NCI-H2029 (cell line): ENCODE measurements around the gene ZBTB18.

ENCODE experiments used
- DNase-seq: peaks from one replicate; lab custom pipeline; 2025; lab: John Stamatoyannopoulos, UW

Gene ZBTB18

GRCh38 chr1:244089561-244089960, 38.5 kb downstream of the ZBTB18 start:
- no peak for DNase-seq

- no peak for DNase-seq
These were observed 39.6 kb downstream of the ZBTB18 start for GRCh38 chr1:244090645-244091044.

- no peak for DNase-seq
These were observed 41.3 kb downstream of the ZBTB18 start for GRCh38 chr1:244092293-244092963.

- DNase-seq = no peak
These were observed 42.0 kb downstream of the ZBTB18 start for GRCh38 chr1:244092964-244093638.

GRCh38 chr1:244094880-244095528, 43.9 kb downstream of the ZBTB18 start:
- no peak for DNase-seq

- no peak for DNase-seq
These were observed 44.4 kb downstream of the ZBTB18 start for GRCh38 chr1:244095529-244095911.

- DNase-seq = no peak
These were observed 45.1 kb downstream of the ZBTB18 start for GRCh38 chr1:244096066-244096610.

GRCh38 chr1:244096691-244097090, 45.6 kb downstream of the ZBTB18 start:
- no peak for DNase-seq

GRCh38 chr1:244097523-244098405, 46.7 kb downstream of the ZBTB18 start:
- no peak for DNase-seq

GRCh38 chr1:244099258-244099930, 48.3 kb downstream of the ZBTB18 start:
- no peak for DNase-seq

- DNase-seq = no peak
These were observed 49.2 kb downstream of the ZBTB18 start for GRCh38 chr1:244100276-244100675.

GRCh38 chr1:244100704-244101453, 49.8 kb downstream of the ZBTB18 start:
- no peak for DNase-seq

GRCh38 chr1:244102046-244102445, 51.0 kb downstream of the ZBTB18 start:
- DNase-seq = no peak

GRCh38 chr1:244102468-244102867, 51.4 kb downstream of the ZBTB18 start:
- DNase-seq = no peak

GRCh38 chr1:244104309-244105060, 53.4 kb downstream of the ZBTB18 start:
- no peak for DNase-seq

GRCh38 chr1:244106176-244106575, 55.1 kb downstream of the ZBTB18 start:
- DNase-seq = no peak
